ENCODE data around the gene SLC24A3.

Gene SLC24A3

DNA sequence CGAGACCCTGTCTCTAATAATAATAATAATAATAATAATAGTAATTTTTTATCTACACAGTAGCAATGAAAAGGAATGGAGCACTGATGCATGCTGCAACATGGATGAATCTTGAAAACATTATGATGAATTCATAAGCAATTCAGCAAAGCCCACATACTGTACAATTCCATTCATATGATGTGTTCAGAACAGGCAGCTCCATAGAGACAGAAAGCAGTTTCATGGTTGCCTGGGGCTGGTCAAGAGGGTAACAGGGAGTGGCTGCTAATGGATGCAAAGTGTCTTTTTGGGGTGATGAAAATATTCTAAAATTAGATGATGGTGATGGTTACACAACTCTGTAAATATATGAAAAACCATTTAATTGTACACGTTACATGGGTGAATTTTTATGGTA lies 43.6 kb downstream of the SLC24A3 start:
- DNase-seq (ENCODE audit: low read depth, low spot score): no peak
- TF ChIP-seq, protein P1, sequence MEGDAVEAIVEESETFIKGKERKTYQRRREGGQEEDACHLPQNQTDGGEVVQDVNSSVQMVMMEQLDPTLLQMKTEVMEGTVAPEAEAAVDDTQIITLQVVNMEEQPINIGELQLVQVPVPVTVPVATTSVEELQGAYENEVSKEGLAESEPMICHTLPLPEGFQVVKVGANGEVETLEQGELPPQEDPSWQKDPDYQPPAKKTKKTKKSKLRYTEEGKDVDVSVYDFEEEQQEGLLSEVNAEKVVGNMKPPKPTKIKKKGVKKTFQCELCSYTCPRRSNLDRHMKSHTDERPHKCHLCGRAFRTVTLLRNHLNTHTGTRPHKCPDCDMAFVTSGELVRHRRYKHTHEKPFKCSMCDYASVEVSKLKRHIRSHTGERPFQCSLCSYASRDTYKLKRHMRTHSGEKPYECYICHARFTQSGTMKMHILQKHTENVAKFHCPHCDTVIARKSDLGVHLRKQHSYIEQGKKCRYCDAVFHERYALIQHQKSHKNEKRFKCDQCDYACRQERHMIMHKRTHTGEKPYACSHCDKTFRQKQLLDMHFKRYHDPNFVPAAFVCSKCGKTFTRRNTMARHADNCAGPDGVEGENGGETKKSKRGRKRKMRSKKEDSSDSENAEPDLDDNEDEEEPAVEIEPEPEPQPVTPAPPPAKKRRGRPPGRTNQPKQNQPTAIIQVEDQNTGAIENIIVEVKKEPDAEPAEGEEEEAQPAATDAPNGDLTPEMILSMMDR (IDR thresholded peaks at IDR 0.05; ENCODE audit: low read depth, low read length): no peak
- in situ Hi-C loops (cut with HindIII; ENCODE audit: low sequenced_read_pairs): no loop called here
- no peak overlapping the region for H3K4me3 ChIP-seq (ENCODE audit: low read depth, low read length)

DNA sequence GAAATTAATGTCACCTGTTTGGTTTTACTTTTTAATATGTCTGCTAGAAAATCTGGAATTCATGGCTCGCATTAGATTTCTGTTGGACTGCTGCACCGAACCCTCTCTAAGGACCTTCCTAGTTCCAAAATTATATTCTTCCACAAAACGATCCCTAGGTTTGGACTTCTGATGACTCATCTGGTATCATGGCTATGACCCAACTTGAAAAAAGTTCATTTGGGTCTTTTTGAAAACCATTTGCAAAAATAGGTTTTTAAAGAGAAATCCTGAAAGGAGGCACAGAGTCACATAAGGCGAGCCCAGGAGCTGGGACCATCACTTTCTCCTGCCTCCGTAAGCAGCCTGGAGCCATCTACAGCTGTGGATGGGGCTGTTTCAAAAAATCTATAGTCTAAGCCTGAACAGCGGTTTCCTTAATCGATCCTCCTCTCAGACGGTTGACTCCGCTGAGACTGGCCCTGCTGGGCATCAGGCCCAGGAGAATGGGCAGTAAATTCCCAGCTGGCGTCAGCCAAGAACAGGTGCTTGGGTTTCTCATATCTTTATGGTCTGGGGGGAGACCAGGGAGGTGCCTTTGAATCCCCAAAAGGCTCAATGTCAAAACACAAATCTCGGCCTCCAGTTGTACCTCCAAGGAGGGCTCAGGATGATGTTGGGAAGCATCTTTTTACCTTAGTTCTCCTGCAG lies 44.6 kb downstream of the SLC24A3 start:
- in situ Hi-C loops (cut with HindIII; ENCODE audit: low sequenced_read_pairs): no loop called here
- DNase-seq (ENCODE audit: low read depth, low spot score): no peak
- TF ChIP-seq, protein P1 (IDR thresholded peaks at IDR 0.05; ENCODE audit: low read depth, low read length): no peak

GRCh38 chr20:19257865-19258264 lies 45.4 kb downstream of the SLC24A3 start:
- H3K4me3 ChIP-seq (ENCODE audit: low read depth, low read length): no peak overlapping the region
- TF ChIP-seq, protein P1 (IDR thresholded peaks at IDR 0.05; ENCODE audit: low read depth, low read length): no peak
- no peak for DNase-seq (ENCODE audit: low read depth, low spot score)
- in situ Hi-C loops (cut with HindIII; ENCODE audit: low sequenced_read_pairs): no loop called here

More for the DNA sequence above, 44.6 kb downstream of the SLC24A3 start:
- no peak overlapping the region for H3K4me3 ChIP-seq (ENCODE audit: low read depth, low read length)

- DNase-seq (ENCODE audit: low read depth, low spot score): no peak
- TF ChIP-seq, protein P1 (IDR thresholded peaks at IDR 0.05; ENCODE audit: low read depth, low read length): no peak
- no peak overlapping the region for H3K4me3 ChIP-seq (ENCODE audit: low read depth, low read length)
- in situ Hi-C loops (cut with HindIII; ENCODE audit: low sequenced_read_pairs): no loop called here
These were observed 46.7 kb downstream of the SLC24A3 start for GRCh38 chr20:19259141-19259591.

DNA sequence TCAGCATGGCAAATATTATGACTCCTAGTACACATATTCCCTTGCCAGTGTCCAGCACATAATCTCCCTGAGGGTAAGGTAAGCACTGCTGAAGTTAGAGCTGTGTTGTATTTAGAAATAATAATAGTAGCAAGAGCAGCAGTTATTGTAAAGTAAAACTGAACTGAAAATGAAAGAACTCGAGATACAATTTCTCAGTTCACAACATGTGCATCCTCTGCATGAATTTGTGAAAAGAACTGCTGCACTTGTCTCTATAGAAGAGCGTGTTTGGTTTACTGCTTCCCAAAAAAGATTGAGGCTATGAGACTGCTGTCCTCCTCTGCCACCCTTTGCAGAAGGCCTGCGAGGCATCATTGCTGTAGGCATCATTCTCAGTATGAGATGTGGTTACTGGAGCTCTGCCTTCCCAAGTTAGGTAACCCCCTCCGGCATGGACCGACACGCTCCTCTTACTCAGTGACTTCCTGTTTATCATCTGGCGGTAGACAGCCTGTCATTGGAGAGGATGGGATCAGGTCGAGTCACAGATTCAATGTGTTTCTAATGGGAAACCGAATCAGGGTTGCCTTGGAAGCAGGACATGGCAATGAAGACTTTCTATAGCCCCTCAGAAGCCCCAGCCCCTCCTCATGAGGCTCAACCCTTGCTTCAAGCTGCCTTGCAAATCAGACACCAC lies 48.1 kb downstream of the SLC24A3 start:
- in situ Hi-C loops (cut with HindIII; ENCODE audit: low sequenced_read_pairs): no loop called here
- no peak for DNase-seq (ENCODE audit: low read depth, low spot score)
- TF ChIP-seq, protein P1 (IDR thresholded peaks at IDR 0.05; ENCODE audit: low read depth, low read length): no peak
- H3K4me3 ChIP-seq (ENCODE audit: low read depth, low read length): no peak overlapping the region

DNA sequence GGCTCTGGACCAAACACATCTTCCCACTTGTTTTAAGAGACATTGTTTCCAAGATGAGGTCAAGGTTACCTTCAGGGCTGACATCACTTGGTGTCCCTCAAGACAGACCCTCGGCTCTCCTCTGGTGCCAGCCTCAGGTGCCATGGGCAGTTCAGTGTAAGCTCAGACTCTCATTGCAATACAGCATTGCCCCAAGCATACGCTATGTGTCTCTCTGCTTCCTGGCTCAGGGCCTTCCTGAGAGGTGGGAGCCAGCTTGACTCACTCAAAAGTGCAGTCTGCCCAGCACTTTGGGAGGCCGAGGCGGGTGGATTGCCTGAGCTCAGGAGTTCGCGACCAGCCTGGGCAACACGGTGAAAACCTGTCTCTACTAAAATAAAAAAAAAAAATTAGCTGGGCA lies 51.7 kb downstream of the SLC24A3 start:
- H3K4me3 ChIP-seq (ENCODE audit: low read depth, low read length): no peak overlapping the region
- in situ Hi-C loops (cut with HindIII; ENCODE audit: low sequenced_read_pairs): no loop called here
- DNase-seq (ENCODE audit: low read depth, low spot score): no peak
- TF ChIP-seq, protein P1 (IDR thresholded peaks at IDR 0.05; ENCODE audit: low read depth, low read length): no peak

Data from astrocyte of the spinal cord (primary cell).